ENCODE results near the gene UBAC2. TPM values are rescaled to one million over a fixed set of nuclear protein-coding genes. Genes with fewer than 3 reads are reported as not detected.

The UBAC2 gene
- total and polyA plus RNA-seq, 2 donors, result 53.1 to 57.2 TPM

DNA sequence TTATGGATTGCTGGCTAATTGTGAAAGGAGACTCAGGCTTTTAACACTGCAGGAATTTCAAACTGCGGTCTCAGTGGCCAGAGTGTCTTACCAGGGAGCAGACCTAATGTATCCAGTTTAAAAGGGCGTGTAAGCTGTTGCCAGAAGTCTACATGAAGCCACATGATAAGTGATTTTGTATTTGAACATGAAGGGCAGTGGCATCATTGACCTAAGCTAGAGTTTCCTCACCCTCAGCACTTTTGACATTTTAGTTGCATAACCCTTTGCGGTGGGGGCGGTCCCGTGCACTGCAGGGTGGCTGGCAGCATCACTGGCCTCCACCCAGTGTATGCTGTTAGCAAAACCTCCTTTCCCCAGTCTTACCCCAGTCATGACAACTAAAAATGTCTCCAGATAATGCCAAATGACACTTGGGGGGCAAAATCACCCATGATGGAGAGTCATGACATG is 81.2 kb downstream of the UBAC2 start:
- no peak for DNase-seq (ENCODE audit: extremely low spot score)
- H3K36me3 ChIP-seq (ENCODE audit: insufficient read depth), result no peaks in the 10 kb centered on the region
- no peak overlapping the region for H3K27ac ChIP-seq (ENCODE audit: low read depth)
- H3K4me3 ChIP-seq (ENCODE audit: low read depth, low read length), result no peak overlapping the region
- 85% methylated on average over 5 of the region's 5 CpGs for WGBS
- no peaks in the 10 kb centered on the region for H3K4me1 ChIP-seq (ENCODE audit: insufficient read depth)

GRCh38 chr13:99282264-99283231 is 81.9 kb downstream of the UBAC2 start:
- no peak overlapping the region for H3K27ac ChIP-seq (ENCODE audit: low read depth)
- no peak for DNase-seq (ENCODE audit: extremely low spot score)
- 66% methylated on average over 1 of the region's 1 CpG for WGBS

DNA sequence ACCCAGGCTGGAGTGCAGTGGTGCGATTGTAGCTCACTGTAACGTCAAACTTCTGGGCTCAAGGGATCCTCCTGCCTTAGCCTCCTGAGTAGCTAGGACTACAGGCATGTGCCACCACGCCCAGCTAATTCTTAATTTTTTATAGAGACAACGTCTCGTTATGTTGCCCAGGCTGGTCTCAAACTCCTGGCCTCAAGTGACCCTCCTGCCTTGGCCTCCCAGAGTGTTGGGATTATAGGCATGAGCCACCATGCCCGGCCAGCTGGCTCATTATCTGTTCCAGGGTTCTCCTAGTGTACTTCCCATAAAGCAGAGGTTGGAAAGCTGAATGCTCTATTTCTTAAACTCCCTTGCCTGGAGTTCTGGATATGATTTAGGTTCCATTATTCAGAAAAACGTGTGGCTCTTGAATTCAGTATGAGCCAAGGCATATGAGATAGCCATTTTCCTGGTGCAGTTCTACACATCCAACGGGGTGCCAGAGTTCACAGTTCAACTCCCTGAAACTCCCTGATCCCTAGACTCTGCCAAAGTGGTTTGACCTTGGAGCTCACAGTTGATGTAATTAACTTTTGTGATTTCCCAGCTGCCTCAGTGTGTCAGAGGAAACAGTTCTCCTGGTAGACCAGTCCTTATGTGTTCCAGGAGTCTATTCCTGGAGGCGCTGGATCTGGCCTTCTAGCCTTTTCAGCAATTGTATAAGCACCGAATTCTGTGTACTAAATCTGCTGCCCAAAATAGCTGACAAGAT is 85.0 kb downstream of the UBAC2 start:
- Histone ChIP-seq H3K27ac (ENCODE audit: low read depth) (no peak overlapping the region), H3K4me1 (ENCODE audit: insufficient read depth) (no peaks in the 10 kb centered on the region), H3K36me3 (ENCODE audit: insufficient read depth) (no peaks in the 10 kb centered on the region), H3K4me3 (ENCODE audit: low read depth, low read length) (no peak overlapping the region)
- 64% methylated on average over 10 of the region's 10 CpGs for WGBS
- no peak for DNase-seq (ENCODE audit: extremely low spot score)

More at GRCh38 chr13:99282264-99283231, 81.9 kb downstream of the UBAC2 start:
- Histone ChIP-seq H3K4me1 (ENCODE audit: insufficient read depth) (no peaks in the 10 kb centered on the region), H3K36me3 (ENCODE audit: insufficient read depth) (no peaks in the 10 kb centered on the region), H3K4me3 (ENCODE audit: low read depth, low read length) (no peak overlapping the region)

- H3K36me3 ChIP-seq (ENCODE audit: insufficient read depth), result no peaks in the 10 kb centered on the region
- no peak overlapping the region for H3K27ac ChIP-seq (ENCODE audit: low read depth)
- H3K4me3 ChIP-seq (ENCODE audit: low read depth, low read length), result no peak overlapping the region
- no peaks in the 10 kb centered on the region for H3K4me1 ChIP-seq (ENCODE audit: insufficient read depth)
- no peak for DNase-seq (ENCODE audit: extremely low spot score)
- WGBS, result 54% methylated on average over 4 of the region's 4 CpGs
Measured at GRCh38 chr13:99287551-99287950, 86.9 kb downstream of the UBAC2 start.

DNA sequence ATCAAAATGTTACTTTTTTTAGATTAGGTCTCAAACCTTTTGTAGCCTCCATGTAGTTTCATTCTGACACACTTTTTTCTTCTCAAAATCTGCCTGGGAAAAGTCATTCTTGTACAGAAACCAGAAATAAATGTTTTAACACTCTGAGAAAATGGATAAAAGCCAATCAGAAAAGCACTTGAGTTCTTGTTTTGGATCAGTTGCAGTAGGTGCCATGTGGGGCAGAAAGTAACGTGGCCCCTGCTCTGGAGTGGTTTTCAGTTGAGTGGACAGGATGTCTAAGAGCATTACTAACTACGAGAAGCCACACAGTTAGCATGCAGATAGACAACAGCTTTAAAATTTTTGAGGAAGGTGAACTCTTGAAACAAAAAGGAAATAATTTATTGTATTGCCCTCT is 87.4 kb downstream of the UBAC2 start:
- DNase-seq (ENCODE audit: extremely low spot score), result no peak
- WGBS, result 65% methylated on average over 2 of the region's 2 CpGs
- Histone ChIP-seq H3K4me3 (ENCODE audit: low read depth, low read length) (no peak overlapping the region), H3K4me1 (ENCODE audit: insufficient read depth) (no peaks in the 10 kb centered on the region), H3K36me3 (ENCODE audit: insufficient read depth) (no peaks in the 10 kb centered on the region), H3K27ac (ENCODE audit: low read depth) (no peak overlapping the region)

GRCh38 chr13:99289271-99289670 is 88.6 kb downstream of the UBAC2 start:
- Histone ChIP-seq H3K4me3 (ENCODE audit: low read depth, low read length) (no peak overlapping the region), H3K27ac (ENCODE audit: low read depth) (no peak overlapping the region), H3K4me1 (ENCODE audit: insufficient read depth) (no peaks in the 10 kb centered on the region), H3K36me3 (ENCODE audit: insufficient read depth) (no peaks in the 10 kb centered on the region)
- DNase-seq (ENCODE audit: extremely low spot score), result no peak
- 62% methylated on average over 2 of the region's 2 CpGs for WGBS

GRCh38 chr13:99289674-99290337 is 89.2 kb downstream of the UBAC2 start:
- Histone ChIP-seq H3K4me3 (ENCODE audit: low read depth, low read length) (no peak overlapping the region), H3K4me1 (ENCODE audit: insufficient read depth) (no peaks in the 10 kb centered on the region), H3K36me3 (ENCODE audit: insufficient read depth) (no peaks in the 10 kb centered on the region), H3K27ac (ENCODE audit: low read depth) (no peak overlapping the region)
- no peak for DNase-seq (ENCODE audit: extremely low spot score)
- 80% methylated on average over 7 of the region's 7 CpGs for WGBS

- no peak for DNase-seq (ENCODE audit: extremely low spot score)
- WGBS, result 69% methylated on average over 3 of the region's 3 CpGs
- H3K4me1 ChIP-seq (ENCODE audit: insufficient read depth), result no peaks in the 10 kb centered on the region
Measured at GRCh38 chr13:99290894-99291293, 90.2 kb downstream of the UBAC2 start.

DNA sequence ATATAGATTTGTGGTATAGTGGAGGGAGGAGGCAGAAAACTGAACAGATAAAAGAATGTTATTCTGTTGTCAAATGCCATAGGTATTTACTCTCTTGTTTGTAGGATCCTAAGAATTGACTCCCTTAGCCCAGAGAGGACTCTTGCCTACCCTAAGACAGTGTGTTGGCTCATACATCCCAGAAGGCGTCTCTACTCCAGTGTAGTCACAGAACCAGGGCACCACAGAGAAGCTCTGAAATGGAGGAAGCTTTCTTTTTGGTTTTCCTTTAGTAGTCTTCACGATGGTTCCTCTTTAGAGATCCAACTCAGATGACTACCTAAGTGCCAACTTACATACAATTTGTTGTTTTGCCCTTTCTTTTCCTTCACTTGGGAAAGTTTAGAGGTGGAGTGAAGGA is 92.5 kb downstream of the UBAC2 start:
- DNase-seq (ENCODE audit: extremely low spot score), result no peak
- 91% methylated on average over 2 of the region's 2 CpGs for WGBS
- Histone ChIP-seq H3K4me3 (ENCODE audit: low read depth, low read length) (no peak overlapping the region), H3K36me3 (ENCODE audit: insufficient read depth) (no peaks in the 10 kb centered on the region), H3K4me1 (ENCODE audit: insufficient read depth) (no peaks in the 10 kb centered on the region), H3K27ac (ENCODE audit: low read depth) (no peak overlapping the region)

More at GRCh38 chr13:99290894-99291293, 90.2 kb downstream of the UBAC2 start:
- Histone ChIP-seq H3K27ac (ENCODE audit: low read depth) (no peak overlapping the region), H3K36me3 (ENCODE audit: insufficient read depth) (no peaks in the 10 kb centered on the region), H3K4me3 (ENCODE audit: low read depth, low read length) (no peak overlapping the region)

DNA sequence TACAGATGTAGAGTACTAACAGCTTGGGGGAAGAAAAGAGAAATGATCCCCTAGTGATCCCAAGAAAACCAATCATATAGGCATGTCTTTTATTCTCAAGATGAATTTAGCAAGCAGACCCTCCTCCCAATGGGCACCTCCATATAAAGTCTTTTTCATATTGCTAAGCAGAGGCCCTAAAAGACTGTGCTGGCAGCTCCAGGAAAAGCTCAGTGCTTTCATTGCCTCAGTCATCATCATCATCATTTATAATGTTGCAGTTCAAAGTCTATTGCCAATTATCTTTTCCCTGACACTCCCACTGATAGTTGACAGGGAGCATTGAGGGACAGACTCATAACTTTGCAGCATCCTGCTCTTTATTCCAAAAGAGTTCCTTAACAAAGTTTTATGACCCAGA is 93.5 kb downstream of the UBAC2 start:
- no peak for DNase-seq (ENCODE audit: extremely low spot score)
- Histone ChIP-seq H3K4me1 (ENCODE audit: insufficient read depth) (no peaks in the 10 kb centered on the region), H3K27ac (ENCODE audit: low read depth) (no peak overlapping the region), H3K36me3 (ENCODE audit: insufficient read depth) (no peaks in the 10 kb centered on the region), H3K4me3 (ENCODE audit: low read depth, low read length) (no peak overlapping the region)

DNA sequence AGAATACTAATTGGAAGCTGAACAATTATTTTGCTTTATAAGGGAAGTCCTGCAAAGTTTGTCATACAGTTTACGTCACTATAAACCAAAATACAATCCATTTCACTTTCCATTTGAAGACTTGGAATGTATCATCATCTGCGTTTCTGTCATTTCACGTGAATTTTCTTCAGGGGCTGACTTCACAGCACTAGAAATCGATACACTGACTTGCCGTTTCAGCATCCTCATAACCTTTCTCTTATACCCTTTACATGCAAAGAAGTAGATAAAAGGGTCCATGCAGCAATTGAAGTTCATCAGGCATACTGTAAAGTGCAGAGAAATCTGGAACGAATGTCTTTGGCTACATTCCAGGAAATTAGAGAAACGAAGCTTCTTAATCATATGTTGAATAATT is 94.3 kb downstream of the UBAC2 start:
- DNase-seq (ENCODE audit: extremely low spot score), result no peak
- Histone ChIP-seq H3K4me3 (ENCODE audit: low read depth, low read length) (no peak overlapping the region), H3K27ac (ENCODE audit: low read depth) (no peak overlapping the region), H3K4me1 (ENCODE audit: insufficient read depth) (no peaks in the 10 kb centered on the region), H3K36me3 (ENCODE audit: insufficient read depth) (no peaks in the 10 kb centered on the region)
- 75% methylated on average over 7 of the region's 7 CpGs for WGBS

DNA sequence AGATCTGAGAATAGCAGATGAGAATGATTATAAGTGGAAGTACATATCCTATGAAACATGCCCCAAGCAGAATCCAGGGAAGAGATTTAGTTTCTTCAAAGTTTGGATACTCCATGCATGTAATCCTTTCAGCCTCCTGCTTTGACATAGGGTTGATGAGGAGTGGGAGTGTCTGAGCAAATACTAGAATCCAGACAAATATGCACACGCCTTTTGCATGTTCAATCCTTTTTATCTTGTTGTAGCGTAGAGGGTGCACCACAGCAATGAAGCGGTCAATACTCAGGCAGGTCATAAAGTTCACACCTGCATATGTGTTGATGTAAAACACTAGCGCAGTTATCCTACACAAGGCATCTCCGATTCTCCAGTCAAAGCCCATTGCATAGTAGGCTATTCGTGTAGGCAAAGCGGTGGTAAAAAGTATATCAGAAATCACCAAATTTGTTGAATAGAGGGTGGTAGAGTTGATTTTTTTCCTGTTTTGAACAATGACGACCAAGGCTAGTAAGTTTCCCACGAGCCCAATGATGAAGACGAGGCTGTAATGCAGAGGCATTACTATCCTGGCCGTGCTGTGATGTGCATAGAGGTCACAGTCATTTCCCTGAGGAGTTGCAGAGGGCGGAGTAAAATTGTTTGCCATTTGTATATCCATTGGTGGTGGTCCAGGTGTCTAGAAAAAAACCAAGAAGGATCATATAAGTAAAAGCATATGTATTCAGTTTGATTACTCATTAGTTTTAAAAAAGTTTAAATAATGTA is 95.0 kb downstream of the UBAC2 start:
- WGBS, result 92% methylated on average over 12 of the region's 12 CpGs
- Histone ChIP-seq H3K4me3 (ENCODE audit: low read depth, low read length) (no peak overlapping the region), H3K4me1 (ENCODE audit: insufficient read depth) (no peaks in the 10 kb centered on the region), H3K36me3 (ENCODE audit: insufficient read depth) (no peaks in the 10 kb centered on the region), H3K27ac (ENCODE audit: low read depth) (no peak overlapping the region)
- no peak for DNase-seq (ENCODE audit: extremely low spot score)

- no peak overlapping the region for H3K4me3 ChIP-seq (ENCODE audit: low read depth, low read length)
- WGBS, result 83% methylated on average over 4 of the region's 4 CpGs
- DNase-seq (ENCODE audit: extremely low spot score), result no peak
- no peak overlapping the region for H3K27ac ChIP-seq (ENCODE audit: low read depth)
- no peaks in the 10 kb centered on the region for H3K4me1 ChIP-seq (ENCODE audit: insufficient read depth)
- no peaks in the 10 kb centered on the region for H3K36me3 ChIP-seq (ENCODE audit: insufficient read depth)
Measured at GRCh38 chr13:99296398-99296797, 95.7 kb downstream of the UBAC2 start.
